Breast epithelium (tissue), 4 donors: ENCODE results near the gene CDK7. TPM values are rescaled to one million over a fixed set of nuclear protein-coding genes. Genes with fewer than 3 reads are reported as not detected.

ENCODE experiments used
- DNase-seq, 2 donors: peaks; one replicate each; pipeline ENCODE4 v3.0.0-alpha.2; 2019; ENCODE audit warnings: low spot score in 2 of 2
- H3K27ac ChIP-seq, 2 donors: fragments of 200-600 bp; sonication (generic) in 1 of 2; one replicate each; pipeline ENCODE4 v1.5.1; 2016 to 2019; ENCODE audit warnings: mild to moderate bottlenecking in 1 of 2
- H3K27me3 ChIP-seq, 2 donors: fragments of 200-600 bp; sonication (generic) in 1 of 2; one replicate each; pipeline versions ENCODE4 v1.5.1 to v1.6.0; 2017 to 2019; ENCODE audit warnings: control low read depth in 1 of 2, mild to moderate bottlenecking in 1 of 2
- H3K36me3 ChIP-seq: fragments of 200-600 bp; one replicate; pipeline ENCODE4 v1.5.1; 2019
- H3K4me1 ChIP-seq, 2 donors: fragments of 200-600 bp; sonication (generic); one replicate each; pipeline ENCODE4 v1.5.1; 2016 to 2019; ENCODE audit warnings: control low read depth in 1 of 2
- H3K4me3 ChIP-seq, 3 donors: fragments of 200-600 bp; sonication (generic); 1 replicate in 2 of 3; 2 replicates in 1 of 3; pipeline ENCODE4 v1.5.1; 2016 to 2019; ENCODE audit warnings: mild to moderate bottlenecking in 3 of 3, moderate library complexity in 2 of 3
- H3K9me3 ChIP-seq, 2 donors: fragments of 200-600 bp; sonication (generic) in 1 of 2; one replicate each; pipeline ENCODE4 v1.5.1; 2016 to 2019; ENCODE audit warnings: control low read depth in 1 of 2
- CTCF ChIP-seq, 3 donors: fragments of 450-650 bp; IDR thresholded peaks; one replicate each; pipeline ENCODE4 v1.5.1; 2016 to 2017; ENCODE audit warnings: antibody characterized with exemption in 3 of 3, mild to moderate bottlenecking in 3 of 3, moderate library complexity in 3 of 3
- POLR2A ChIP-seq: fragments of 450-650 bp; IDR thresholded peaks from one replicate; pipeline ENCODE4 v1.6.1; 2016; ENCODE audit warnings: antibody characterized with exemption, mild to moderate bottlenecking, moderate library complexity
- POLR2AphosphoS5 ChIP-seq, 3 donors: sonication (generic); formaldehyde crosslinking; IDR thresholded peaks; one replicate each; pipeline ENCODE4 v1.6.1; 2017; ENCODE audit warnings: antibody characterized with exemption in 3 of 3
- intact Hi-C: fragments of 100-400 bp; cut with DNase I; formaldehyde crosslinking; loops from one replicate; pipeline ENCODE4 v1.15.1; 2023; ENCODE audit warnings: low total_unique reads
- total RNA-seq, 3 donors: library from RNA; depleted of rRNA; stranded (reverse); fragments of >200 nt; gene quantifications; one replicate each; pipeline ENCODE4 v1.1.0, GENCODE V29; 2016

CDK7 gene
- total RNA-seq, 3 donors from 2014 or later: 13.4 to 28.7 (median 20.3) TPM

- H3K36me3 ChIP-seq: no peaks in the 10 kb centered on the region
- intact Hi-C loops: no loop called here
- no peak for TF ChIP-seq POLR2A
- TF ChIP-seq POLR2AphosphoS5 (IDR thresholded peaks at IDR 0.05): no peak
These were observed 78.7 kb downstream of the CDK7 start for GRCh38 chr5:69313428-69313827.

GRCh38 chr5:69315972-69316371 is 81.3 kb downstream of the CDK7 start:
- no peak overlapping the region for H3K27ac ChIP-seq
- H3K4me3 ChIP-seq: no peak overlapping the region
- H3K4me1 ChIP-seq: no peaks in the 10 kb centered on the region
- H3K9me3 ChIP-seq: no peaks in the 10 kb centered on the region
- H3K36me3 ChIP-seq: no peaks in the 10 kb centered on the region
- no peak for DNase-seq
- TF ChIP-seq CTCF (IDR thresholded peaks at IDR 0.05) (no peak), POLR2A (no peak), POLR2AphosphoS5 (IDR thresholded peaks at IDR 0.05) (no peak)
- no peaks in the 10 kb centered on the region for H3K27me3 ChIP-seq
- intact Hi-C loops: no loop called here

More at GRCh38 chr5:69313428-69313827, 78.7 kb downstream of the CDK7 start:
- no peaks in the 10 kb centered on the region for H3K9me3 ChIP-seq
- H3K4me3 ChIP-seq: no peak overlapping the region
- DNase-seq: no peak
- no peaks in the 10 kb centered on the region for H3K27me3 ChIP-seq
- H3K27ac ChIP-seq: no peak overlapping the region
- H3K4me1 ChIP-seq: no peaks in the 10 kb centered on the region

GRCh38 chr5:69317391-69317790 is 82.7 kb downstream of the CDK7 start:
- Histone ChIP-seq H3K36me3 (no peaks in the 10 kb centered on the region), H3K4me1 (no peaks in the 10 kb centered on the region), H3K9me3 (no peaks in the 10 kb centered on the region), H3K4me3 (no peak overlapping the region), H3K27me3 (no peaks in the 10 kb centered on the region), H3K27ac (no peak overlapping the region)
- no peak for DNase-seq
- intact Hi-C loops: no loop called here
- TF ChIP-seq CTCF (IDR thresholded peaks at IDR 0.05): no peak
- TF ChIP-seq POLR2A: no peak
- TF ChIP-seq POLR2AphosphoS5 (IDR thresholded peaks at IDR 0.05): no peak

- H3K36me3 ChIP-seq: no peaks in the 10 kb centered on the region
- intact Hi-C loops: no loop called here
- DNase-seq: no peak
These were observed 91.7 kb downstream of the CDK7 start for GRCh38 chr5:69326365-69326764.

More at GRCh38 chr5:69326365-69326764, 91.7 kb downstream of the CDK7 start:
- Histone ChIP-seq H3K4me1 (no peaks in the 10 kb centered on the region), H3K4me3 (no peak overlapping the region), H3K27ac (no peak overlapping the region), H3K9me3 (no peaks in the 10 kb centered on the region), H3K27me3 (no peaks in the 10 kb centered on the region)
- TF ChIP-seq POLR2A: no peak
- no peak for TF ChIP-seq POLR2AphosphoS5 (IDR thresholded peaks at IDR 0.05)
- TF ChIP-seq CTCF (IDR thresholded peaks at IDR 0.05): no peak

Other genes starting within 250 kb of the CDK7 start
- 10 to 100 TPM; 42.9 to 63.2 (median 52.4) TPM for gene SLC30A5, start 140.9 kb upstream of the CDK7 start, total RNA-seq
- 1 to 10 TPM; 5.6 to 9.4 (median 7.5) TPM for gene CCNB1, start 67.7 kb upstream of the CDK7 start, total RNA-seq
- gene CENPH, start 45.3 kb upstream of the CDK7 start, total RNA-seq: 1 to 10 TPM; 2.6 to 6.1 (median 2.9) TPM
- gene CCDC125, start 97.9 kb downstream of the CDK7 start, total RNA-seq: 10 to 100 TPM in 2 of 3 donors, 1 to 10 TPM in 1; 6.6 to 18.4 (median 13.8) TPM
- 10 to 100 TPM; 19.5 to 35.8 (median 25.6) TPM for gene AK6, start 134.6 kb downstream of the CDK7 start, total RNA-seq
- 10 to 100 TPM; 35.4 to 44.9 (median 38.3) TPM for gene TAF9, start 134.6 kb downstream of the CDK7 start, total RNA-seq
- 10 to 100 TPM; 14.6 to 24.1 (median 14.7) TPM for gene RAD17, start 134.9 kb downstream of the CDK7 start, total RNA-seq
- gene MARVELD2, start 180.2 kb downstream of the CDK7 start, total RNA-seq: 10 to 100 TPM in 2 of 3 donors, under 1 TPM in 1; 0.32 to 24.7 (median 11.1) TPM